Tongue (tissue), 2 donors: Measurements from ENCODE around the gene IFNA16. TPM values are rescaled to one million over a fixed set of nuclear protein-coding genes. Genes with fewer than 3 reads are reported as not detected.
A peak's percentile ranks its signal among the peaks of the same experiment; 100 is the strongest.
"Not testable (repeated sequence)": the region's sequence is repeated elsewhere in the genome, so short reads cannot be mapped to it uniquely, and the experiment has no call there.

Source experiments
- DNase-seq: peaks from one replicate; pipeline ENCODE4 v3.0.0-alpha.2; 2015
- total RNA-seq: library from RNA; depleted of rRNA; stranded (reverse); fragments of >200 nt; gene quantifications from one replicate; pipeline ENCODE4 v1.2.3, GENCODE V29; 2014

IFNA16 gene
- total RNA-seq, 1 donor from 2014 or later = not detected

- DNase-seq = peak; percentile 17
These were observed 22.0 kb downstream of the IFNA16 start for GRCh38 chr9:21194867-21195776.

- DNase-seq = not testable (repeated sequence)
These were observed 29.6 kb downstream of the IFNA16 start, which contains the start of gene IFNA4 for GRCh38 chr9:21187487-21187886. Gene IFNA4 (minus strand): TSS chr9:21187587. CDS start chr9:21187531, 56 bp downstream.

GRCh38 chr9:21182810-21183736, 34.0 kb downstream of the IFNA16 start:
- DNase-seq = peak; percentile 2

- no peak for DNase-seq
These were observed 42.4 kb downstream of the IFNA16 start for GRCh38 chr9:21174671-21175070.

- no peak for DNase-seq
These were observed 45.0 kb downstream of the IFNA16 start for GRCh38 chr9:21172156-21172555.

- no peak for DNase-seq
These were observed 45.8 kb downstream of the IFNA16 start for GRCh38 chr9:21171351-21171750.

GRCh38 chr9:21166560-21166959, 50.6 kb downstream of the IFNA16 start, which contains the start of gene IFNA21:
Gene IFNA21 (minus strand): TSS chr9:21166660. CDS start chr9:21166612, 48 bp downstream.
- not testable (repeated sequence) for DNase-seq

Other genes starting within 250 kb of the IFNA16 start
- 5.8 TPM for gene HACD4, start 185.7 kb downstream of the IFNA16 start, total RNA-seq
- not detected for gene IFNB1, start 139.4 kb downstream of the IFNA16 start, total RNA-seq
- gene IFNW1, start 75.5 kb downstream of the IFNA16 start, total RNA-seq = not detected
- not detected for gene IFNA21, start 50.7 kb downstream of the IFNA16 start, total RNA-seq
- gene IFNA4, start 29.7 kb downstream of the IFNA16 start, total RNA-seq = not detected
- gene IFNA7, start 15.1 kb downstream of the IFNA16 start, total RNA-seq = not detected
- gene IFNA10, start 10.2 kb downstream of the IFNA16 start, total RNA-seq = not detected
- gene IFNA17, start 10.9 kb upstream of the IFNA16 start, total RNA-seq = not detected
- gene IFNA14, start 22.7 kb upstream of the IFNA16 start, total RNA-seq = not detected
- gene IFNA5, start 88.0 kb upstream of the IFNA16 start, total RNA-seq = not detected
- 40.7 TPM for gene KLHL9, start 118.1 kb upstream of the IFNA16 start, total RNA-seq
- gene IFNA6, start 133.6 kb upstream of the IFNA16 start, total RNA-seq = not detected
- not detected for gene IFNA13, start 150.7 kb upstream of the IFNA16 start, total RNA-seq
- gene IFNA2, start 168.1 kb upstream of the IFNA16 start, total RNA-seq = not detected
- not detected for gene IFNA8, start 191.8 kb upstream of the IFNA16 start, total RNA-seq
- not detected for gene IFNA1, start 223.1 kb upstream of the IFNA16 start, total RNA-seq